ENCODE measurements around the gene PPP1R14C. TPM values are rescaled to one million over a fixed set of nuclear protein-coding genes. Genes with fewer than 3 reads are reported as not detected.

PPP1R14C gene
- total and polyA plus RNA-seq, 7 donors = 5.9 to 62.8 (median 22.5) TPM

GRCh38 chr6:150145427-150145826 is 2.6 kb downstream of the PPP1R14C start:
- WGBS, 3 donors = 38 to 66% (median 41%) methylated on average over 3 of the region's 3 CpGs
- peaks cover 0 to 5% (median 0%) of the 10 kb centered on the region in 3 donors for H3K27me3 ChIP-seq (ENCODE audit: insufficient read depth in 3 of 3, low read length in 2 of 3)
- peak overlapping the region; percentile 88 for H3K27ac ChIP-seq
- H3K4me1 ChIP-seq = peaks cover 16% of the 10 kb centered on the region
- ATAC-seq (no peak), DNase-seq (no peak)
- H3K9me3 ChIP-seq = no peaks in the 10 kb centered on the region
- H3K4me3 ChIP-seq = peak overlapping the region; percentile 81
- intact Hi-C loops (cut with DNase I) = loop anchor here in 1 of 2 donors (5.0 kb wide), 1 partner anchor 182 kb away; no protein-coding TSS in a partner anchor
- TF ChIP-seq CTCF (IDR thresholded peaks at IDR 0.05) = no peak
- no peaks in the 10 kb centered on the region for H3K36me3 ChIP-seq (ENCODE audit: insufficient read depth in 1 of 2, low read depth in 1 of 2)

- DNase-seq (no peak), ATAC-seq (no peak)
- Histone ChIP-seq H3K36me3 (ENCODE audit: insufficient read depth in 1 of 2, low read depth in 1 of 2) (no peaks in the 10 kb centered on the region), H3K9me3 (no peaks in the 10 kb centered on the region), H3K4me3 (peak overlapping the region; percentile 81), H3K27ac (peak overlapping the region; percentile 88), H3K27me3 (ENCODE audit: insufficient read depth in 3 of 3, low read length in 2 of 3) (peaks cover 0 to 5% (median 0%) of the 10 kb centered on the region in 3 donors), H3K4me1 (peaks cover 18% of the 10 kb centered on the region)
- TF ChIP-seq CTCF (IDR thresholded peaks at IDR 0.05) = no peak
- intact Hi-C loops (cut with DNase I) = loop anchor here in 1 of 2 donors (5.0 kb wide), 1 partner anchor 181 kb away; no protein-coding TSS in a partner anchor
Measured at GRCh38 chr6:150145830-150146229, 3.0 kb downstream of the PPP1R14C start.

GRCh38 chr6:150146436-150146835 is 3.6 kb downstream of the PPP1R14C start:
- no peak for ATAC-seq
- no peak for DNase-seq
- Histone ChIP-seq H3K36me3 (ENCODE audit: insufficient read depth in 1 of 2, low read depth in 1 of 2) (no peaks in the 10 kb centered on the region), H3K27ac (no peak overlapping the region), H3K27me3 (ENCODE audit: insufficient read depth in 3 of 3, low read length in 2 of 3) (peaks cover 0 to 10% (median 0%) of the 10 kb centered on the region in 3 donors), H3K4me1 (peaks cover 23% of the 10 kb centered on the region), H3K9me3 (no peaks in the 10 kb centered on the region), H3K4me3 (no peak overlapping the region)
- TF ChIP-seq CTCF (IDR thresholded peaks at IDR 0.05) = no peak
- WGBS, 3 donors = 85 to 96% (median 88%) methylated on average over 3 of the region's 3 CpGs
- intact Hi-C loops (cut with DNase I) = loop anchor here in 1 of 2 donors (5.0 kb wide), 1 partner anchor 181 kb away; no protein-coding TSS in a partner anchor

GRCh38 chr6:150149146-150149545 is 6.3 kb downstream of the PPP1R14C start:
- Histone ChIP-seq H3K27me3 (ENCODE audit: insufficient read depth in 3 of 3, low read length in 2 of 3) (peaks cover 0 to 8% (median 0%) of the 10 kb centered on the region in 3 donors), H3K9me3 (no peaks in the 10 kb centered on the region), H3K4me3 (no peak overlapping the region), H3K27ac (no peak overlapping the region), H3K4me1 (peaks cover 31% of the 10 kb centered on the region), H3K36me3 (ENCODE audit: insufficient read depth in 1 of 2, low read depth in 1 of 2) (no peaks in the 10 kb centered on the region)
- WGBS, 3 donors = 41 to 60% (median 42%) methylated on average over 6 of the region's 6 CpGs
- intact Hi-C loops (cut with DNase I) = loop anchor here in 1 of 2 donors (5.0 kb wide), 1 partner anchor 178 kb away; no protein-coding TSS in a partner anchor
- peak in 3 of 4 donors; percentile 17 to 47 (median 38) for ATAC-seq
- no peak for TF ChIP-seq CTCF (IDR thresholded peaks at IDR 0.05)
- DNase-seq = no peak

- H3K9me3 ChIP-seq = no peaks in the 10 kb centered on the region
- H3K36me3 ChIP-seq (ENCODE audit: insufficient read depth in 1 of 2, low read depth in 1 of 2) = no peaks in the 10 kb centered on the region
- DNase-seq = no peak
- H3K4me3 ChIP-seq = no peak overlapping the region
- no peak for ATAC-seq
- WGBS, 3 donors = 70 to 87% (median 72%) methylated on average over 2 of the region's 2 CpGs
- H3K27ac ChIP-seq = no peak overlapping the region
- intact Hi-C loops (cut with DNase I) = loop anchor here in 1 of 2 donors (5.0 kb wide), 1 partner anchor 57 kb away; no protein-coding TSS in a partner anchor
- no peak for TF ChIP-seq CTCF (IDR thresholded peaks at IDR 0.05)
- peaks cover 0 to 6% (median 0%) of the 10 kb centered on the region in 3 donors for H3K27me3 ChIP-seq (ENCODE audit: insufficient read depth in 3 of 3, low read length in 2 of 3)
- peaks cover 33% of the 10 kb centered on the region for H3K4me1 ChIP-seq
Measured at GRCh38 chr6:150150458-150150820, 7.6 kb downstream of the PPP1R14C start.

Measured in psoas muscle (tissue), 8 donors.